GM06990 (cell line): ENCODE measurements around the gene THBS3.

Source experiments
- DNase-seq: peaks from one replicate; pipeline ENCODE4 v3.0.0-alpha.2; 2011; ENCODE audit not compliant: insufficient read length; ENCODE audit errors: extremely low read depth
- H3K27me3 ChIP-seq: replicated peaks from 2 replicates; pipeline ENCODE4 v1.6.0; 2011; ENCODE audit warnings: low read length; ENCODE audit not compliant: control insufficient read depth, insufficient read depth
- H3K36me3 ChIP-seq: 2 replicates; pipeline ENCODE4 v1.5.1; 2011; ENCODE audit warnings: low read length; ENCODE audit not compliant: control insufficient read depth, insufficient read depth
- H3K4me3 ChIP-seq: replicated peaks from 2 replicates; pipeline ENCODE4 v1.5.1; 2011; ENCODE audit warnings: low read depth, mild to moderate bottlenecking, control low read depth, low read length
- TF ChIP-seq, protein P1 (sequence below): IDR thresholded peaks from 2 replicates; pipeline ENCODE4 v1.5.1; 2011; ENCODE audit warnings: low read length, control low read depth, mild to moderate bottlenecking, inconsistent platforms; ENCODE audit not compliant: insufficient read depth, poor library complexity, severe bottlenecking

THBS3 gene

DNA sequence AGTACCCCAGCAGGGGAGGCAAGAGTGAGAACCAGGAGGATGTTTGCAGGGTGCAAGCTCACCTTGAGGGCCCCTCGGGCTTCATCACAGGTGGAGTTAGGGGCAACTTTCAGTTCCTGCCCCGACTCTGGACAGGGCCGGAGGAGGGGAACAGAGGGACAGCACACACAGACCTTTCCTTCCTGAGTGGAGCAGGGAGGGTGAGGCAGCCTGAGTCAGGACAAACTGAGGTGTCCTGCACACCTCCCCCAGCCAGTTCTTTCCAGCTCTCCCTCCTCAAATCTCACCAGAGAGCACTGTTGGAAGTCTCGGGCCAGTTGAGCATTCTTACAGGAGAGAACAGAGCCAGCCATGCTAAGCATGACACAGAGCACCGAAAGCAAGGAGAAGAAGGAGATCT is 46.1 kb upstream of the THBS3 start:
- Histone ChIP-seq H3K27me3 (no peaks in the 10 kb centered on the region), H3K36me3 (peaks cover 7% of the 10 kb centered on the region), H3K4me3 (no peak overlapping the region)
- TF ChIP-seq, protein P1, sequence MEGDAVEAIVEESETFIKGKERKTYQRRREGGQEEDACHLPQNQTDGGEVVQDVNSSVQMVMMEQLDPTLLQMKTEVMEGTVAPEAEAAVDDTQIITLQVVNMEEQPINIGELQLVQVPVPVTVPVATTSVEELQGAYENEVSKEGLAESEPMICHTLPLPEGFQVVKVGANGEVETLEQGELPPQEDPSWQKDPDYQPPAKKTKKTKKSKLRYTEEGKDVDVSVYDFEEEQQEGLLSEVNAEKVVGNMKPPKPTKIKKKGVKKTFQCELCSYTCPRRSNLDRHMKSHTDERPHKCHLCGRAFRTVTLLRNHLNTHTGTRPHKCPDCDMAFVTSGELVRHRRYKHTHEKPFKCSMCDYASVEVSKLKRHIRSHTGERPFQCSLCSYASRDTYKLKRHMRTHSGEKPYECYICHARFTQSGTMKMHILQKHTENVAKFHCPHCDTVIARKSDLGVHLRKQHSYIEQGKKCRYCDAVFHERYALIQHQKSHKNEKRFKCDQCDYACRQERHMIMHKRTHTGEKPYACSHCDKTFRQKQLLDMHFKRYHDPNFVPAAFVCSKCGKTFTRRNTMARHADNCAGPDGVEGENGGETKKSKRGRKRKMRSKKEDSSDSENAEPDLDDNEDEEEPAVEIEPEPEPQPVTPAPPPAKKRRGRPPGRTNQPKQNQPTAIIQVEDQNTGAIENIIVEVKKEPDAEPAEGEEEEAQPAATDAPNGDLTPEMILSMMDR: no peak
- DNase-seq: no peak

DNA sequence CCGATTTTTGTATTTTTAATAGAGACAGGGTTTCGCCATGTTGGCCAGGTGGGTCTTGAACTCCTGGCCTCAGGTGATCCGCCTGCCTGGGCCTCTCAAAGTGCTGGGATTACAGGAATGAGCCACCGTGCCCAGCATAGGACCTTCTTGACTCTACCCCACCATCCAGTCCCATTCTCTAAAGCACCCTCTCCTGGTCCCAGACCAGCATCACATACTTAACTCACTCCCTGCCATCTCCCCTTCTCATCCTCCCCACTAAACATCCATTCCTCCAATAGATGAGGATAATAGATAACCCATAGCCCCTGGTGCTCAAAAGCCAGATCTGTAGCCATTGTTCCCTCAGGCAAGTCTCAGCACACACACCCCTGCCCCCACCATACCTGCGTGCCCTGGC is 45.5 kb upstream of the THBS3 start:
- H3K4me3 ChIP-seq: no peak overlapping the region
- H3K36me3 ChIP-seq: peaks cover 7% of the 10 kb centered on the region
- no peaks in the 10 kb centered on the region for H3K27me3 ChIP-seq
- TF ChIP-seq, protein P1: no peak
- no peak for DNase-seq

DNA sequence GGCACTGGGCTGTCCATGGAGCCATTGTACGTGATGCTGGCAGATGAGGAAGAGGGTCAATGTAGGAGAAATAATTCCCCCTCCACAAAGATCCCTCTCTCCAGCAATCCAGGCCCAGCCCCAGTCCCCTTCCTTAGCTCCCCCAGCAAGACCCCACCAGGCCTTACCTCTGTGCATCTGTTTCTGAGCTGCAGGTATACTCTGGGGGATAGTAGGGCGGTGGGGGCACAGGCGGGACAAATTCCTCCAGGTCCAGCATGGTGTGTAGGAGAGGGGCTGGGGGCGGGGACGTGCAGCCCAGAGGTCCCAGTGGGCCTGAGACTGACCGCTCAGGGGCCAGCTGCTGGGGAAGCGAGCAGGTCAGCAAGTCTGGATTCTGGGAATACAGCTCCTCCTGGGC is 43.9 kb upstream of the THBS3 start:
- Histone ChIP-seq H3K36me3 (peaks cover 3% of the 10 kb centered on the region), H3K27me3 (no peaks in the 10 kb centered on the region), H3K4me3 (no peak overlapping the region)
- no peak for DNase-seq
- TF ChIP-seq, protein P1: no peak

DNA sequence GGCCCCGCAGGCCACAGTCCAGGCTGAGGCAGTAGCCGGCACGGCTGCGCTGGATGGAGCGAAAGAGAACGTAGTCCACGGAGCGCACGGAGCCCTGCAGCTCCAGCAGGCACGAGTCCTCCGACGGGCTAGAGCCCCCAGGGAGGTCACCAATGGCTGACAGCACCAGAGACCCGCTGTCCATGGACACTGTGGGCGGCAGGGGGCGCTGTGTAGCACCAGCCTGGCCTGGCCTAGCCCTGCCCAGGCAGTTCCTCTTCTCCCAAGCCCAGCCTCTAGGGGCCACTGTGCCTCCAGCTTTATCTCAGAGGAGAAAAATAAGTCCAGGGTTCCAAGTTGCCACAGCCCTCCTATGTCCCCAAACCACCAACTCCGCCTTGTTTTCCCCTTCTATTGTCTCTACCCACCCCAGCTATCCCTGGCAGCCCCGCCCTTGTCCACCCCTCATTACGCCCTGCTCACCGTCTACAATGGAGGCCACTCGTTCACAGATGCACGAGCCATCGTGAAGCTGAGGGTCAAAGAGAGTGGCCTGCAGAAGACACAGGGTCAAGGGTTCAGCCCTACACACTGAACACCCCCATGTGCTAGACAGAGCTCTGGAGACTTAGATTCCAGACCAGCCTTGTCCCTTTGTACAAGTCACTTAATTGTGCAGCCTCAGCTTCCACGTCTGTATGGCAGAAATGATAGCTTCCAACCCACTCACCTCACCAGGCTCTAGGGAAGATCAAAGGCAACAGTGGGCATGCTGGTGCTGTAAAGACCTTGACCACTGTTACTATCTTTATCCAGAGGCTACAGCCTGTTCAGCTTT is 43.1 kb upstream of the THBS3 start:
- TF ChIP-seq, protein P1: peak; percentile 100
- H3K36me3 ChIP-seq: no peaks in the 10 kb centered on the region; the same call in 1 of the 2 replicates
- DNase-seq: peak; percentile 90

DNA sequence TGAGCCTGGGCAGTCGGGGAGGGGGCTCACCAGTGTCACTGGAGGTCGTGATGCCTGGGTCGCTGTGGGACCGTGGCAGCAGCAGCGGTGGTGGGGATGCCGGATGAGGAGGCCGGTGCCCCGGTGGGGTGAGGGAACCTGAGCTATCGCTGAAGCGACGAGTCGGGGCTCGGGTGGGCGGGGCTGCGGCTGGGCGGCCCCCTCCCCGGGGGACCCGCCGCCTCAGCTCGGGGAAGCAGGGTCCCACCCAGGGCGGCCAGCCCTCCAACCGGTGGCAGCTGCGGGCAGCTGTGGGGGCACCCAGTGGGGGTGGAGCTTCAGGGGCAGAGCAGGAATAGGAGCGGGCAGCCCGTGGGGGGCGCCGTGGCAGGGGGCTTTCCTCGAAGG is 42.5 kb upstream of the THBS3 start:
- H3K27me3 ChIP-seq: no peaks in the 10 kb centered on the region
- TF ChIP-seq, protein P1: no peak
- H3K36me3 ChIP-seq: no peaks in the 10 kb centered on the region; the same call in 1 of the 2 replicates
- no peak for DNase-seq
- H3K4me3 ChIP-seq: peak overlapping the region; percentile 73

More for the DNA sequence above, 43.1 kb upstream of the THBS3 start:
- no peaks in the 10 kb centered on the region for H3K27me3 ChIP-seq
- peak overlapping the region; percentile 73 for H3K4me3 ChIP-seq
